Stimulated activated CD8-positive, alpha-beta memory T cell treated with anti-CD3 and anti-CD28 coated beads, Interleukin-15, amount 100 ng/mL, for 24 hours (primary cell): ENCODE measurements around the gene HBEGF.

Experiments
- DNase-seq: peaks from one replicate; pipeline ENCODE4 v3.0.0-alpha.2; 2020; ENCODE audit warnings: low read depth

Gene HBEGF

DNA sequence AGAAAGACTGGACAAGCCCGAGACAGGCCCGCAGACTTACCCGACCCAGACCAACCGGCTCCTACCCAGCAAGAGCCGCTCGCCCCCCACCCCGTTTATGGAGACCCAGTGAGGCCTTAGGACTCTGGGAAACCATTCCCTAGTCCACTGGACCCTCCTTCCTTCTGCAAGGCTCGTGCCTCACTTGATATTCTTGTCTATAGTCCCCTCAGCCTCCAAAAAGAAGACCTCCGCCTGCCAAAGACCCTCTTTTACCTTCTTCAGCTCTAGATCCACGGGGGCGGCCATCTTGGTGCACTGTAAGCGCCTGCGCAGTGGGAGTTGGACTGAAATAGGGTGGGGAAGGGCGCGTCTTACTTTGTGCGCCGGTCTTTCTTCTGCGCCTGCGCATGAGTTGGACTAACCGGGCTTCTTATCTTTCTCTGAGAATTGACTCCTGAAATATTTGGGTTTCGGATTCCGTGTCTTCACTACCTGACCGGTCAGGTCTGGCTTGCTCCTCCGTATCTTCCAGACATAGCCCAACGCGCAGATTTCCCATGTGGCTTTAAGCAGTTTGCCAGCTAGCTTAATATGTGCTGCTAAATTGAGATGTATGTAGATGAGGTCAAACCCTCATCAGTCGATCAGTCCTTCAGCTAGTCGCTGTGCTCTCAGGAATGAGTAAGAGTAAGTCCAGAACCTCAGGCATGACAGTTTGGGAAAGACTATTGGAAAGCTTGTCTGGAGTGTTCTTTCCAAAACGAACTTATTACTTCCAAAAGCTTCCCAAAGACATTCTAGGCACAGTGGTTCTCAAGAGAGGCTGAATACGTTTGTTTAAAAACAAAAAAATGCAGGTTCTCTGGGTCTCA lies 43.4 kb downstream of the HBEGF start, which contains the start of gene PFDN1:
TSS of gene PFDN1 (minus strand) at position 316 of the 854 bp plus-strand sequence. CDS start at position 288, 28 bp downstream.
- DNase-seq = peak; percentile 76

DNA sequence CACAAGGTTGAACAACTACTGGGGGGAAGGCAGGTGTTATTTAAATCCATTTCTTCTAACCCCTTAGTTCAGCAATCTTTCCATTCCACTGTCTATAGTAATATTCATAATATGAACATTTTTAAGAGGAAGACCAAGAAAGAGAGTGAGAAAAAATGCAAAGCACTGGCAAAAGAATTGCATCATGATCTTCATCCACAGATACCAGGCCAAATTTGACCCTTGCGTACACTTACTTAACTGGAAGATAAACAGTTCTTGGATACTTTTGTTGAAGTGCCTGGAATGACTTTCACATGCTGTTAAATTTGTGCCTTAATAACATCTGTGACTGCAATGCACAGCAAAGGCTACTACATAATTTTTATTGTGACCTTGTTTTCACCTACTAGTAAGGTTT lies 45.3 kb downstream of the HBEGF start:
- DNase-seq = no peak

DNA sequence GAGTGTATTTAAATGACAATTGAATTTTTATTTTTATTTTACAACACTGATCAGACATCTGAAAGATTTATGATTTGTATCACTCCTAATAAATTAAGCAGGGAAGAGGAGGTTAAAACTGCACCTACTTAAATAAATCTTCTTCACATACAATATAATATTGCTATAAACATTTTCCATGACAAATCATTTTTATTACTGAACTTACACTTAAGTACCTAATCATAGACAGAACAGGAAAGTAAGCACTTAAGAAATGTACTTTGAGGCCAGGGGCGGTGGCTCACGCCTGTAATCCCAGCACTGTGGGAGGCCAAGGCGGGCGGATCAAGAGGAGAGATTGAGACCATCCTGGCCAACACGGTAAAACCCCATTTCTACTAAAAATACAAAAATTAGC lies 47.3 kb downstream of the HBEGF start:
- DNase-seq = no peak

DNA sequence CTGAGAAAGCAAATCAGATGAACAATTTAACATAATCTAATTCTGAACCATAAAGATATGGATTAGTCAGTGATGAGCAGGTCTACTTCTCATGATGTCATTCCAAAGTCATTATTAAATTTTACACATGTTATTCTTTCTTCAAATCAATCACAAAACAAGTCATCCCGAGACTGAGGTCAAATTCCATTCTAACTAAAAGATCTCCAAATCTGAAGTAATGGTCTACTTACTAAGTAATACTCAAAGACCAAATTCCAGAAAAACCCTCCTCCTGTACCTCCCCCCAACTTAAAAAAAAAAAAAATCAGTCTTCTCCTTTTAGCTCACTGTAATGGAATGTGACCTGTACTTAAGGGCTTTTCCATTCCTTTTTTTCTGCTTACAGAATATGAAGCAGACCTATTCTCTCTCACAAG lies 48.2 kb downstream of the HBEGF start:
- no peak for DNase-seq

DNA sequence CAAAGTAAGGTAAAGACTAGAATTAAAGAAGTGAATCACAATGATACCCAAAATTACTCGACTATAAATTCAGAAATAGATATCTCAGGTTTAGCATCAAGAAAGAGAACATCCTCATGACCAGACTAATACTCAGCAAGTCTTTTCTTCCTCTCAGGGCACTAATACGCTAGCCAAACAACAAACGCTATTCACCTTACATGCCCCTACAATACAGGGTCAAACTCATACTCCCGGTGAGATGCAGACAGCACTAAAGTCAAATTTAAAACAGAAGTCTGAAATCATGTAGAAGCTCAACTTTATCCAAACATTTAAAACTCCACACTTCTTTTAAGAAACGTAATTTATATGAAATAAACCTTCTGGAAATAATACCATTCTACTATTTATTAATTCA lies 49.1 kb downstream of the HBEGF start:
- no peak for DNase-seq

DNA sequence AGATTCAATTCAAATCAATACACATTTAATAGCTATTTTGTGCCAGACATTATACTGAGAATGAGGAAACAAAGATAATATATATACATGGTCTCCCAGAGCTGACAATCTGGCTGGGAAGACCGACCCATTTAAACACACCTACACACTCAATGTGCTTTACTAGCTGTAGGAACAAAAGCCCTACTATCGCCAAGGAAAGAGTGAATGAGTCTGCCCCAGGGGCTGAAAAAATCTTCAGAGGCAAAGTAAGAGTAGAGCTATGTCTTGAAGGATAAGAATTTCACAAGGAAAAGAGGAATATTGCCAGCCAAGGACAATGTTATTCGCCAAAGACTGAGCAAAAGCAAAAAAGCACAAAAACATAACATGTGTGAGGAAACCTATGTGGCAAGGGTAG lies 50.1 kb downstream of the HBEGF start:
- DNase-seq = no peak

DNA sequence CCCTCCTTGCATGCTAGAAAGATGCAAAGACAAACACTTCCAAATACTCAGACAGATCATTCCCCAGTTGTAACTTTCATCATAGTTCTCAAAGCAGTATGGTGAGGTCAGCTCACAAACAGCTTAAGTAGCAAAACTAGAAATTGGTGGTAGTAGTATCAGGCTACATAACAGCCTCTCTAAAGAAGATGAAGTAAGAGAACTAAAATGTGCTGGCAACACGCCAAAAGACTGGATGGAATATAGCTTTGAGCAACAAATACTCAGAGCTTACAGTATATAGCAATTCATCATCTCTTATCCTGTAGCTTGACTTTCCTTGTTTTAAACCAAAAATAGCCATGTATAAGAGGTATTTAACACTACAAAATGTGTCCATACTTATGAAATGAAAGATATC lies 51.0 kb downstream of the HBEGF start:
- DNase-seq = no peak

DNA sequence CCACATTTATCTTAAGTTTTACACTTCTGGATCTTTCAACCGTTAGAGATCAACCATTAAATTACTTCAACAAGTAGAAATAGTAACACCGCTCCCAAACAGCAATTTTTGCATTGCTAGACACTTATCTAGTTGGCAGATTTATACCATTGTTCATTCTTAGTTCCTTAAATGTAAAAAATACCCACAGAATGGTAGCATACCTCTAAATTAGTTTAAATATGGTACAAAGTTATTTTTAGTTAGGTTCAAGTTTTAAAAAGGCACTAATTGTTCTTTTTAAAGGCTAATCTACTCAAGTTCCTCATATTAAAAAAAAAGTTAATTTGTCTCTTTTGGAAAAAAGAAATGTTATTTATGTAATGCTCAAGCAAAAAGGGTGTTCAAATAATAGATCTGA lies 51.6 kb downstream of the HBEGF start:
- no peak for DNase-seq

DNA sequence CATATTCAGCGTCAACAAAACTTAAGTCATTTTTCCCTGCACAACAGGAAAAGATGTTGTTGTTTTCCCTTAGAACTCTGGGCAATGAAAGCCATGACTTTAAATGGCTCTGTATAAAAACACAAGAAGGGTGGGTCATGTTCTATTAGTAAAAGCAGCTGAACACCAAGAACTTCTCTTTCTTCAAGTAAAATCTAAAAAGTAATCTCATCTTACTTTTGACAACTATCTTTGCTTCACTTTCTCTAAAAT lies 52.6 kb downstream of the HBEGF start:
- no peak for DNase-seq

DNA sequence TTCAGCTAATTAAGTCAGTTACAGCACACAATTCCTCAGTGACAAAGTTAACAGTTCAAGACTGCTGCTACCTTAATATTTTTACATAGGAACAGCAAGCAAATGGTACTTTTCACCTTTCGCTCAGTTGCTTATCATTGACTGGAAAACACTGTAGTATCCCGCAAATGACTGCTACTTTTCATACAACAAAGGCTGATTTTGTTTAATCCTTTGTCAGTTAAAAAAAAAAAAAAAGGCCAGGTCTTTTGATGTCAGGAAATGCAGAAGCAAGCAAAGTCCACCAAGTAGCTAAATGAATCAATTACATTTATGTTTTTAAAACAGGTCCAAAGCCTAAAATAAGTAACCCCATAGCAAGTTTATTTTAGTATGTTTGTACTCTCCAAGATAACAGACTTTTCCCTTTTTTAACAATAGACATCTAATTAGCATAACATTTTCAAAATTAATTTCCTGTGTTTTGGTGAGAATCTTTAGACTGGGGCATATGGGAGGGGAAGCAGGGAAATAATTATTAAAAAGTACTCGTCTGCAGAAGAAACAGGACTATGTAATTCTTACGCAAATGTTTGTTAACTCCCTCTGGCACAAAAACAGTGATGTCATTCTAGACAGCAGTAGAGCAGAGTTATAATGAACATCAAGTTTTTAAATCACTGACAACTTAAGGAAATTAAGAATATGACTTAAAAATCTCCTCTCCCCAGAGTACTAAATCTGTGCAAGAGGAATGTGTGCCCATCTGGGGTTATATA lies 53.1 kb downstream of the HBEGF start:
- no peak for DNase-seq

DNA sequence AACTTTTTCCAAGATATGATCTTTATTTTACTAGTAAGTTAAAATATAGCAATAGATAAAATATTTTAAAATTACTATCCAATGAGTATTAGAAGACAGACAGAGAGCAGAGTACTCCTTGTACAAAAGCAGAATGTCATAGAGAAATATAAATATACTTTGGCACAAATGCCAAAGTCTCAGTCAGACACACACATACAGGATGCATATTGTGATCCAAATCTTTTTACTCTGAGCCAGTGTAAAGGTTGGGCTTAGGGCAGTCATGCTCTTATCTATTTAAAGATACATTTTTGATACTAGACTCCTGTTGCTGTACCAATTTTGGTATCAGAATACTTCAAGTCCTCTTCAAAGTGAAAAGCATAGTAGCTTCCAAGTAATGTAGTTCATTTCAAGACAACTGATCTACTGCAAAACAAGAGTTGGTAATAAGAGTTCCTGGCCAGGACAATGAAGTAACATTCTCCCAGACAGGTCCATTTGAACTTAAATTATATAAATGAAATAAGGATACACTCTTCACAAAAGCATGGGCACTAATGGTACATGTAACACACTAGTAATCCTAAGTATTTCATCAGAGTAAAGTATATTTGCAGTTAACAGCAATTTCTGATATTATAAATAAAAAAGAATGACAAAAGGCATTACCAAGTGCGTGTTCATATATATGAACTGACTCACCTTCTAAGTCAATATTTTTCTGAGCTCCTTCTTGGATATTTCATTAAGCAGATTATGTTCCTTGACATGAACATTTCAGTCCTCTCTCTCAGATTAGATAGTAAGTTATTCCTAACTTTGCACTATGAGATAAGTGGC lies 54.0 kb downstream of the HBEGF start:
- DNase-seq = no peak

DNA sequence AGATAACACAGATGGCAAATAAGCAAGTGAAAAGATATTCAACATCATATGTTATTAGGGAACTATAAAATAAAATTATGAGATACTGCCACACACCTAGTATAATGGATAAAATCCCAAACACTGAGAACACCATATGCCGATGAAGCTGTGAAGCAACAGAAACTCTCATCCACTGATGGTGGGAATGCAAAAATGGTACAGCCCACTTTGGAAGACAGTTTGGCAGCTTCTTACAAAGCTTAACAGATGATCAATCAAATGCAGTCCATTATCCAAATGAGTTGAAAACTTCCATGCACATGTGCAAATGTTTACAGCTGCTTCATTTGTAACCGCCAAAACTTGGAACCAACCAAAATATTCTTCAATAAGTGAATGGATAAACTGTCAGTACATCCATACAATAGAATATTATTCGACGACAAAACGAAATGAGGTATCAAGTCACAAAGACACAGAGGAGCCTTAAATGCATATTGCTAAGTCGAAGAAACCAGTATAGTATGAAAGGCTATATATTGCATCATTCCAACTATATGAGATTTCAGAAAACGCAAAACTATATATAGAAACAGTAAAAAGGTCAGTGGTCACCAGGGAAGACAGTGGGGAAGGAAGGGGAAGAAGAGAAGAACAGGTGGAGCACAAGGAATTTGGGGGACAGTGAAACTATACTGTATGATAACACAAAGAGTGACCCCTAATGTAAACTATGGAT lies 58.4 kb downstream of the HBEGF start:
- no peak for DNase-seq

DNA sequence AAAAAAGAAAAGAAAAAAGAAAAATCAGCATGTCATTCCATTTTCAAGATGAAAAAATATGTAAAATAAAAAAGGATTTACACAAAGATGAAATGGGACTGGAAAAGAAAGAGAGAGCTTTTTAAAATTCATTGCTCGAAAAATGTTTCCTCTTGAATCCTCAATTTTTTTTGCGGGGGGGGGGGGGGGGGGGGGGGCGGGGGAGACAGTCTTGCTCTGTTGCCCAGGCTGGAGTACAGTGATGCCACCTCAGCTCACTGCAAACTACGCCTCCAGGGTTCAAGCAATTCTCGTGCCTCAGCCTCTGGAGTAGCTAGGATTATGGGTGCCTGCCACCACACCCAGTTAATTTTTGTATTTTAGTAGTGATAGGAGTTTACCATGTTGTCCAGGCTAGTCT lies 60.0 kb downstream of the HBEGF start:
- DNase-seq = no peak

DNA sequence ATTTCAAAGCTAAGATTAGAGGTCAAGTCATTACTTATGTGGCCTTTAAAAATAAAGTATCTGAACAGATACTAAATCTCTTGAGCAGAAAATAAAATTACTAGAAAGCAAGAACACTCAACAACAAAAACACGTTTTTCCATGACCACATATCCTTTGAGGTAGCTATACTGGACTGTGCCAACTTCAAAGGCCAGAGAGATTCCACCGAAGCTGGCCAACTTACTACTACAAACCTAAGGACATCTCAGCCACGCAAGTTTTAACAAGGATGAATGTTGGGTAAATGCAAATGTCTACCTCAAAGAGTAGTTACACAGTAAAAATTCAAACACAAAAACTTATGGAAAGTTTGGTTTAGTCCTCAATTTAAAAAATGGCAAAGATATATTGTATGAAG lies 62.4 kb downstream of the HBEGF start:
- DNase-seq = no peak
